PFSK-1 (cell line): Measurements from ENCODE around the gene TFE3.

Experiments
- FOXP2 ChIP-seq: optimal IDR thresholded peaks from 2 replicates; pipeline ENCODE3; 2011; ENCODE audit warnings: borderline replicate concordance, control low read depth, inconsistent platforms; ENCODE audit not compliant: insufficient read depth; ENCODE audit errors: extremely low read length, extremely low read depth
- POLR2AphosphoS5 ChIP-seq: IDR thresholded peaks from 2 replicates; pipeline ENCODE4 v1.6.1; 2012; ENCODE audit warnings: low read depth, mild to moderate bottlenecking, control low read depth, low read length, moderate library complexity
- SIN3A ChIP-seq: IDR thresholded peaks from 2 replicates; pipeline ENCODE4 v1.6.1; 2012; ENCODE audit warnings: mild to moderate bottlenecking, low read length, moderate library complexity, borderline replicate concordance; ENCODE audit not compliant: insufficient read depth
- TAF1 ChIP-seq: IDR thresholded peaks from 2 replicates; pipeline ENCODE4 v1.6.1; 2012; ENCODE audit warnings: low read length, control low read depth, borderline replicate concordance; ENCODE audit not compliant: insufficient read depth
- TF ChIP-seq, protein P1 (sequence below), 2 experiments: IDR thresholded peaks; 2 replicates each; pipeline versions ENCODE4 v1.6.1 to v1.8.0; 2011 to 2012; ENCODE audit warnings: low read depth in 2 of 2, low read length in 2 of 2, control low read depth in 1 of 2, inconsistent platforms in 1 of 2, mild to moderate bottlenecking in 1 of 2, moderate library complexity in 1 of 2; ENCODE audit not compliant: insufficient read depth in 1 of 2

The TFE3 gene

DNA sequence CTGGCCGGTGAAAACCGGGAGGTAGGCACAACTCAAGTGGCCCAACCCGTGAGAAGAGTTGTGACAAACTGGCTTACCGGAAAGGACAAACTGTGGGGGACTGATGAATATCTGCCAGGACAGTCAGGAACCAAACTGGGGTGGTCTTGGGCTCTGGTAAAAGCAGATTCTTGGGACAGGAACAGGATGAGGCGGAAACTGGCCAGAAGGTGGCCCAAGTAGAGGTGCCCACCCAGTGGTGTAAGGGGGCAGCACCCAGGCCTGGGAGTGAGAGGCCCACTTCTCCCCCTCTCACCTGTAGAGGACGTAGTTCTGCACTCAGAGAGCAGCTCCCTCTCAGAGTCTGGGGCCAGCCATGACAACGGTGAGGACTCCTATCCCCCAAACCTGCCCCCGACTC, 21.6 kb upstream of the TFE3 start:
- TF ChIP-seq, protein P1, sequence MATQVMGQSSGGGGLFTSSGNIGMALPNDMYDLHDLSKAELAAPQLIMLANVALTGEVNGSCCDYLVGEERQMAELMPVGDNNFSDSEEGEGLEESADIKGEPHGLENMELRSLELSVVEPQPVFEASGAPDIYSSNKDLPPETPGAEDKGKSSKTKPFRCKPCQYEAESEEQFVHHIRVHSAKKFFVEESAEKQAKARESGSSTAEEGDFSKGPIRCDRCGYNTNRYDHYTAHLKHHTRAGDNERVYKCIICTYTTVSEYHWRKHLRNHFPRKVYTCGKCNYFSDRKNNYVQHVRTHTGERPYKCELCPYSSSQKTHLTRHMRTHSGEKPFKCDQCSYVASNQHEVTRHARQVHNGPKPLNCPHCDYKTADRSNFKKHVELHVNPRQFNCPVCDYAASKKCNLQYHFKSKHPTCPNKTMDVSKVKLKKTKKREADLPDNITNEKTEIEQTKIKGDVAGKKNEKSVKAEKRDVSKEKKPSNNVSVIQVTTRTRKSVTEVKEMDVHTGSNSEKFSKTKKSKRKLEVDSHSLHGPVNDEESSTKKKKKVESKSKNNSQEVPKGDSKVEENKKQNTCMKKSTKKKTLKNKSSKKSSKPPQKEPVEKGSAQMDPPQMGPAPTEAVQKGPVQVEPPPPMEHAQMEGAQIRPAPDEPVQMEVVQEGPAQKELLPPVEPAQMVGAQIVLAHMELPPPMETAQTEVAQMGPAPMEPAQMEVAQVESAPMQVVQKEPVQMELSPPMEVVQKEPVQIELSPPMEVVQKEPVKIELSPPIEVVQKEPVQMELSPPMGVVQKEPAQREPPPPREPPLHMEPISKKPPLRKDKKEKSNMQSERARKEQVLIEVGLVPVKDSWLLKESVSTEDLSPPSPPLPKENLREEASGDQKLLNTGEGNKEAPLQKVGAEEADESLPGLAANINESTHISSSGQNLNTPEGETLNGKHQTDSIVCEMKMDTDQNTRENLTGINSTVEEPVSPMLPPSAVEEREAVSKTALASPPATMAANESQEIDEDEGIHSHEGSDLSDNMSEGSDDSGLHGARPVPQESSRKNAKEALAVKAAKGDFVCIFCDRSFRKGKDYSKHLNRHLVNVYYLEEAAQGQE (IDR thresholded peaks at IDR 0.05; ENCODE audit: insufficient read depth in 1 of 2, low read depth in 2 of 2, low read length in 2 of 2) = no peak
- no peak for TF ChIP-seq FOXP2
- no peak for TF ChIP-seq SIN3A
- no peak for TF ChIP-seq POLR2AphosphoS5
- TF ChIP-seq TAF1 = no peak

DNA sequence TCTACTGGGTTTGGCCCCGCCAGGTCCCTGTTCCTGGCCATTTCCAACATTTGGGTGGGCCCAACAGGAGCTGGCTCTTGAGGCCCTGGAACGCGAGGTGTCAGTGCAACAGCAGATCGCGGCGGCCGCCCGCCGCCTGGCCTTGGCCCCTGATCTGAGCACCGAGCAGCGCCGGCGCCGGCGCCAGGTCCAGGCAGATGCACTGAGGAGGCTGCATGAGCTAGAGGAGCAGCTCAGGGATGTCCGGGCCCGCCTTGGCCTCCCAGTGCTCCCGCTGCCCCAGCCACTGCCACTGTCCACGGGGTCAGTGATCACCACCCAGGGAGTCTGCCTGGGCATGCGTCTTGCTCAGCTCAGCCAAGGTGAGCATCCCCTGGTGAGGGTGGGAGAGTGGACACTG, 21.1 kb upstream of the TFE3 start:
- TF ChIP-seq TAF1 (no peak), SIN3A (no peak), POLR2AphosphoS5 (no peak), FOXP2 (no peak)
- TF ChIP-seq, protein P1 (IDR thresholded peaks at IDR 0.05; ENCODE audit: insufficient read depth in 1 of 2, low read depth in 2 of 2, low read length in 2 of 2) = no peak

DNA sequence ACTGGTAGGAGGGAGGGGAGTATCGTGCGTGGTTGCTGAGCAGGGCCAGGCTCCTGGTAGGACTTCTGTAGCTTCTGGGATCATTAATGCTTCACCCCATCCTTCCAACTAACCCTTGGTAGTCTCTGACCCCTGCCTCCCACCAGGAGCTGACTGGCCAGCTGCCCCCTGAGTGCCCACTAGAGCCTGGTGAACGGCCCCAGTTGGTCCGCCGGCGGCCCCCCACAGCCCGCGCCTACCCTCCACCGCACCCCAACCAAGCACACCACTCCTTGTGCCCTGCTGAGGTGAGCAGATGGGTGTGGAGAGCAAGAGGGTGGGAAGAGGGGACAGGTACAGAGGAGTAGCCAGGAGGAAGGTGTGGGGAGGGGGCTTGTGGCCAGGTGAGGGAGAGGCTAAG, 20.6 kb upstream of the TFE3 start:
- TF ChIP-seq SIN3A (no peak), FOXP2 (no peak), TAF1 (no peak)

DNA sequence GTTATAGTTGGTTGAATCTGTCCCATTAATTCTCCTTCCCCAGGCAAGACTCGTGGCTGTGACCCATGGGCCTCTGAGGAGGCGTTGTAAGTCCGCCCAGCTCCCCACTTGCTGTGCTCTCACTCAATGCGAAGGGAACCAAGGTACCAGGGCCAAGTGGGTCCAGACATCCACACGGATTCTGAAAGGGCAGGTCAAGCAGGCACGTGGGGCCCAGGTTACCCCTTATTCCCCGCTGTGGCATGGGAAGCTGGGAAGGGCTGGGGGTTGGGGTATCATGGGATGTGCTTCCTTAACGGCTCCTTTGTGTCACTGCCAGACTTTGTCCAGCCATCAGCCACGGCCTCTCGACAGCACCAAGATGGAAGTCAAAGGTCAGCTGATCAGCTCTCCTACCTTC, 18.8 kb upstream of the TFE3 start:
- no peak for TF ChIP-seq POLR2AphosphoS5
- no peak for TF ChIP-seq TAF1
- no peak for TF ChIP-seq SIN3A
- TF ChIP-seq, protein P1 (IDR thresholded peaks at IDR 0.05; ENCODE audit: insufficient read depth in 1 of 2, low read depth in 2 of 2, low read length in 2 of 2) = no peak
- TF ChIP-seq FOXP2 = no peak

DNA sequence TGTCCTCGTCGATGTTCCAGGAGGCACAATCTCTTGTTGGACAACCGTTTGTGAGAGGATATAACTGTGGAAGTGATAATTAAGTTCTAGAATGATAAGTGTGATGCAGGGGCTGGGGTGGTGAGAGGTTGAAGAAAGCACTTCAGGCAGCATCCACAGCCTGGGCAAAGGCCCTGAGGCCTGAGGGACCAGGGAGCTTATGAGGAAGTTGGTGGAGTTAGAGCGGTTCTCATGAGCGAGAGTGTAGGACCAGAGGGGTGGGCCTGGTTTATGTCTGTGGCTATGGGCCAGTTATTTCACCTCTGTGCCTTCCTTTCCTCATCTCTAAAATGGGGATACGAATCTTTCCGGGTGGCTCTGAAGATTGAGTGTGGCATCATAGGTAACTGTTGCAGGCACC, 18.3 kb upstream of the TFE3 start:
- TF ChIP-seq SIN3A (no peak), POLR2AphosphoS5 (no peak), FOXP2 (no peak), TAF1 (no peak)
- TF ChIP-seq, protein P1 (IDR thresholded peaks at IDR 0.05; ENCODE audit: insufficient read depth in 1 of 2, low read depth in 2 of 2, low read length in 2 of 2) = no peak
